NOMO-1 treated with DMSO at 0.1 percent for 48 hours (cell line): ENCODE results near the gene TRIM56.
"Not testable (repeated sequence)": the region's sequence is repeated elsewhere in the genome, so short reads cannot be mapped to it uniquely, and the experiment has no call there.

Experiments used
- DNase-seq: peaks from one replicate; lab custom pipeline; 2025; ENCODE audit not compliant: unreplicated experiment; lab: John Stamatoyannopoulos, UW

Gene TRIM56

DNA sequence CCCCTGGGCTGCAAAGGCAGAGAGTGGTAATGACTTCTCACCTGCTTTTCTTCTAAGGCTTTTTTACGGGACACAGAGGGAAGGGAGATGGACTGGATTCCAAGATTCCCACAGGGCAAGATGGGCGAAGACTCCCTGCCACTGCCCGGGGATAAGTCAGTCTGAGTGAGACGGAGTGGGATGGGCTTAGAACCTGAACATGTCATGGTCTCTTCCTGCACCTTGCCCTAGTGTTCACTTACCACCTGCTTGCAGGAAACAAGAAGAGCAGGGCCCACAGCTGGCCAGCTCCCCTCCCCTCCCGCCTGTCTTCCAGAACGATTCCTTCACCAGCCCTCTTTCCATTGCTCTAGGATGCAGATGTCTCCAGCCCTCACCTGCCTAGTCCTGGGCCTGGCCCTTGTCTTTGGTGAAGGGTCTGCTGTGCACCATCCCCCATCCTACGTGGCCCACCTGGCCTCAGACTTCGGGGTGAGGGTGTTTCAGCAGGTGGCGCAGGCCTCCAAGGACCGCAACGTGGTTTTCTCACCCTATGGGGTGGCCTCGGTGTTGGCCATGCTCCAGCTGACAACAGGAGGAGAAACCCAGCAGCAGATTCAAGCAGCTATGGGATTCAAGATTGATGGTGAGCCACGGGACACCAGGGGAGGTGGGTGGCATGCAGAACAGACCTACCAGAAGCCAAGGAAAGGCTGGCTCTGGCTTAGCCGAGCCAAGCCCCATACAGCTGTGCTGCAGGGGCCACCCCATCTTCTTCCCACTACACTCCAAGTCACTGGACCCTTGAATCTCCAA, 43.0 kb downstream of the TRIM56 start:
- no peak for DNase-seq

DNA sequence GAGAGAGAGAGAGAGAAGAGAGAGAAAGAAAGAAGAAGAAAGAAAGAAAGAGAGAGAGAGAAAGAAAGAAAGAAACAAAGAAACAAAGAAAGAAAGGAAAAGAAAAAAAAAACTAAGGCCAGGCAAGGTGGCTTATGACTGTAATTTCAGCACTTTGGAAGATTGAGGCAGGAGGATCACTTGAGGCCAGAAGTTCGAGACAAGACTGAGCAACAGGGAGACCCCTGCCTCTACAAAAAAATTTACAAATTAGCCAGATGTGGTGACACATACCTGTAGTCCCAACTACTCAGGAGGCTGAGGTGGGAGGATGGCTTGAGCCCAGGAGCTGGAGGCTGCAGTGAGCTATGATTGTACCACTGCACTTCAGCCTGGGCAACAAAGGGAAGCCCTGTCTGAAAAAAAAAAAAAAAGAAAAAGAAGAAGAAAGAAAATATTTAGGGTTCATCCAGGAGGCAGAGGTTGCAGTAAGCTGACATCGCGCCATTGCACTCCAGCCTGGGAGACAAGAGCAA, 44.4 kb downstream of the TRIM56 start:
- no peak for DNase-seq

DNA sequence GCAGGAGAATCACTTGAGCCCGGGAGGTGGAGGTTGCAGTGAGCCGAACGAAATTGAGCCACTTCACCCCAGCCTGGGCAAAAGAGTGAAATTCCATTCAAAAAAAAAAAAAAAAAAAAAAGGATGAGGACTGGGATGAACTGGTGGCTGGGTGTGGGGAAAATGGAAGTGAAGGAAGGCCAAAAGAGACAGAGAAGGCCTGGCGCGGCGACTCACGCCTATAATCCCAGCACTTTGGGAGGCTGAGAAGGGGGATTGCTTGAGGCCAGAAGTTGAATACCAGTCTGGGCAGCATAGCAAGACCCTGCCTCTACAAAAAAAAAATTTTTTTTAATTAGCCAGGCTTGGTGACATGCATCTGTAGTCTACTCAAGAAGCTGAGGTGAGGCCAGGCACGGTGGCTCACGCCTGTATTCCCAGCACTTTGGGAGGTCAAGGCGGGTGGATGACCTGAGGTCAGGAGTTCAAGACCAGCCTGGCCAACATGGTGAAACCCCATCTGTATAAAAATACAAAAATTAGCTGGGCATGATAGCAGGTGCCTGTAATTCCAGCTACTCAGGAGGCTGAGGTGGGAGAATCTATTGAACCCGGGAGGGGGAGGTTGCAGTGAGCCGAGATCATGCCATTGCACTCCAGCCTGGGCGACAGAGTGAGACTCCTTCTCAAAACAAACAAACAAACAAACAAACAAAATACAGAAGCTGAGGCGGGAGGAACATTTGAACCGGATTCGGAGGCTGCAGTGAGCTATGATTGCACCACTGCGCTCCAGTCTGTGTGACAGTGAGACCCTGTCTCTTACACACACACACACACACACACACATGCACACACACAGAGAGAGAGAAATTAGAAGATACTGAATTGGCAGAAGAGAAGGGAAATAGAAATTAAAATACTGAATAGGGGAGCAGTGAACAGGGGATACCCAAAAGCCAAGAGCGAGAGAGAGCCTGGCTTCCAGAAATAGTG, 47.6 kb downstream of the TRIM56 start:
- DNase-seq, result not testable (repeated sequence)

GRCh38 chr7:101133621-101134398, 48.5 kb downstream of the TRIM56 start:
- no peak for DNase-seq

- DNase-seq, result peak; percentile 69
These were observed 49.2 kb downstream of the TRIM56 start for GRCh38 chr7:101134399-101134980.

DNA sequence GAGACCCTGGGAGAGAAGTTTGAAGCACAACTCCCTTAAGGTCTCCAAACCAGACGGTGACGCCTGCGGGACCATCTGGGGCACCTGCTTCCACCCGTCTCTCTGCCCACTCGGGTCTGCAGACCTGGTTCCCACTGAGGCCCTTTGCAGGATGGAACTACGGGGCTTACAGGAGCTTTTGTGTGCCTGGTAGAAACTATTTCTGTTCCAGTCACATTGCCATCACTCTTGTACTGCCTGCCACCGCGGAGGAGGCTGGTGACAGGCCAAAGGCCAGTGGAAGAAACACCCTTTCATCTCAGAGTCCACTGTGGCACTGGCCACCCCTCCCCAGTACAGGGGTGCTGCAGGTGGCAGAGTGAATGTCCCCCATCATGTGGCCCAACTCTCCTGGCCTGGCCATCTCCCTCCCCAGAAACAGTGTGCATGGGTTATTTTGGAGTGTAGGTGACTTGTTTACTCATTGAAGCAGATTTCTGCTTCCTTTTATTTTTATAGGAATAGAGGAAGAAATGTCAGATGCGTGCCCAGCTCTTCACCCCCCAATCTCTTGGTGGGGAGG, 52.5 kb downstream of the TRIM56 start:
- no peak for DNase-seq

GRCh38 chr7:101138213-101138870, 53.1 kb downstream of the TRIM56 start:
- DNase-seq, result peak; percentile 97

GRCh38 chr7:101140339-101140699, 55.0 kb downstream of the TRIM56 start:
- no peak for DNase-seq

- DNase-seq, result no peak
These were observed 55.6 kb downstream of the TRIM56 start for GRCh38 chr7:101140746-101141382.
